Hepatocyte (in vitro differentiated cells): Measurements from ENCODE around the gene BRD3. TPM values are rescaled to one million over a fixed set of nuclear protein-coding genes. Genes with fewer than 3 reads are reported as not detected.

Source experiments
- DNase-seq: peaks from one replicate; pipeline ENCODE4 v3.0.0-alpha.2; 2016; ENCODE audit warnings: low spot score
- H2AFZ ChIP-seq: fragments of 200-600 bp; sonication (generic); 2 replicates; pipeline ENCODE4 v1.6.0; 2016; ENCODE audit warnings: antibody characterized with exemption, mild to moderate bottlenecking
- H3K27ac ChIP-seq: fragments of 200-600 bp; sonication (generic); 2 replicates; pipeline ENCODE4 v1.5.1; 2016; ENCODE audit warnings: mild to moderate bottlenecking
- H3K27me3 ChIP-seq: fragments of 200-600 bp; sonication (generic); 2 replicates; pipeline ENCODE4 v1.6.1; 2016
- H3K36me3 ChIP-seq: fragments of 200-600 bp; sonication (generic); replicated peaks from 2 replicates; pipeline ENCODE4 v1.5.1; 2016; ENCODE audit warnings: low read depth; ENCODE audit not compliant: insufficient read depth
- H3K4me1 ChIP-seq: fragments of 200-600 bp; sonication (generic); 2 replicates; pipeline ENCODE4 v1.5.1; 2016; ENCODE audit warnings: mild to moderate bottlenecking, moderate library complexity; ENCODE audit not compliant: insufficient read depth
- H3K4me2 ChIP-seq: fragments of 200-600 bp; sonication (generic); 2 replicates; pipeline ENCODE4 v1.6.0; 2016
- H3K4me3 ChIP-seq: fragments of 200-600 bp; sonication (generic); 2 replicates; pipeline ENCODE4 v1.5.1; 2016; ENCODE audit warnings: mild to moderate bottlenecking
- H3K79me2 ChIP-seq: fragments of 200-600 bp; sonication (generic); 2 replicates; pipeline ENCODE4 v1.6.0; 2017; ENCODE audit warnings: mild to moderate bottlenecking
- H3K9me2 ChIP-seq: fragments of 200-600 bp; sonication (generic); replicated peaks from 2 replicates; pipeline ENCODE4 v1.6.0; 2017; ENCODE audit warnings: mild to moderate bottlenecking; ENCODE audit not compliant: insufficient read depth
- H3K9me3 ChIP-seq: fragments of 200-600 bp; sonication (generic); 2 replicates; pipeline ENCODE4 v1.5.1; 2016; ENCODE audit warnings: low read depth, mild to moderate bottlenecking
- H4K20me1 ChIP-seq: fragments of 200-600 bp; sonication (generic); 2 replicates; pipeline ENCODE4 v1.6.0; 2016; ENCODE audit warnings: mild to moderate bottlenecking; ENCODE audit not compliant: insufficient read depth, poor library complexity, severe bottlenecking
- CTCF ChIP-seq: fragments of 200-600 bp; sonication (generic); IDR thresholded peaks from 2 replicates; pipeline ENCODE4 v1.5.1; 2016; ENCODE audit warnings: antibody characterized with exemption, mild to moderate bottlenecking; ENCODE audit not compliant: poor library complexity
- EZH2 ChIP-seq: fragments of 200-600 bp; sonication (generic); IDR thresholded peaks from 2 replicates; pipeline ENCODE4 v1.6.1; 2016; ENCODE audit warnings: antibody characterized with exemption, mild to moderate bottlenecking, borderline replicate concordance
- EZH2phosphoT487 ChIP-seq: fragments of 200-600 bp; sonication (generic); IDR thresholded peaks from one replicate; pipeline ENCODE4 v1.6.1; 2018; ENCODE audit warnings: antibody characterized with exemption, mild to moderate bottlenecking, low read depth, moderate library complexity; ENCODE audit not compliant: unreplicated experiment, severe bottlenecking
- WGBS: methylation state at CpG from one replicate; pipeline ENCODE4 v1.1.6; 2016; ENCODE audit warnings: low lambda C conversion rate; ENCODE audit errors: missing lambda C conversion rate; 5-methylcytosine and 5-hydroxymethylcytosine counted together
- polyA plus RNA-seq: library from polyadenylated mRNA; unstranded; fragments of >200 nt; fragmentation: Nextera tagmentation; extraction: Ambion mirVana; gene quantifications from 2 replicates; pipeline ENCODE4 v1.2.1, GENCODE V29; 2016
- total RNA-seq: library from RNA; depleted of rRNA; stranded (reverse); fragments of >200 nt; gene quantifications from 2 replicates; pipeline ENCODE4 v1.2.3, GENCODE V29; 2014

BRD3 gene
- total and polyA plus RNA-seq, 2 experiments from 2014 or later: 9.0 to 29.6 TPM

DNA sequence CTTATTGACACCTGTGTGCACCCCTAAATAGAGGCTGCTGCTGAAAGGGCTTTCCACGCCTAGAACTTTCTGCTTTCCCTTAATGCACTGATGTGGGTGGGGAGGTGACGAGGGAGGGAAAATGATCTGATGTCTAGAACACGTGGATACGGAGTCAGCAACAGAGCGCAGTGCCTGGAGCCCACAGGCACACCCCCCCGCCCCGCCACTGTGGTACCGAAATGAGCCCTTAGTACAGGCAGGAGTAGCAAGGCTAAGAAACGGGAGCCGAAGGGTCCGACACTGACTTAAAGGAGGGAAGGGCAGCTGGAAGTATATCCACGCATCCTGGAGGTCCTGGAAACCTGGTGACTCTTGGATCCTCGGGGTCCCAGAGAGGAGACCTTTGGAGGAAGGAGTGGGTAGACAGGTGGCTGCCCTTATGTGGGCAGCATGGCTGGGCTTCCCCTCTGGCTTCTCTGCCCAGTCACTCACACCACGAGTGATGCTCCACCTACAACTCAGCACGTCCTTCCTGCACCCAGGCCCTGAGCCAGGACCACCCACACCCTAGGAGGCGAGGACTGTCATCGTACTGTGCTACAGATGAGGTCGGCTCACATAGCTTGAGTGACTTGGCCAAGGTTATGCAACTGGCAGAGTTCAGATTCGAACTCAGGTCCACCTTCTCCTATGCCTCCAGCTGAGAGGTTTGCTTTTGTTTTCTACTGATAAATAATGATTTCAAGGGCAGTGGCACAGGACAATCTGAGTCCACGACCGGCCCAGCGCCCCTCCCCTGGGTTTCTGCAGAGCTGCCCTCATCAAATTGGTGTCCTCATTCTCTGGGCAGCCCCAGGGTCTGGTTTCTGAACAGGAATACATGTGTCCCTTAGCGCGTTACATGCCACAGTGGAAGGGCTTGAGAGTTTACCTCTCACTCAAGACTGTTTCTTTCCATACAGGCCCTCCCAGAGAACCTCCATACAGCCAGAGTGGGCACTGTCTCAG is 71.0 kb downstream of the BRD3 start:
- Histone ChIP-seq H2AFZ (no peak overlapping the region), H3K4me3 (no peak overlapping the region), H3K4me1 (peaks cover 8% of the 10 kb centered on the region), H3K27me3 (no peaks in the 10 kb centered on the region), H3K36me3 (no peaks in the 10 kb centered on the region), H3K27ac (no peak overlapping the region), H3K9me3 (no peaks in the 10 kb centered on the region), H3K79me2 (peaks cover 9% of the 10 kb centered on the region), H3K9me2 (no peaks in the 10 kb centered on the region), H4K20me1 (peaks cover 3% of the 10 kb centered on the region), H3K4me2 (no peak overlapping the region)
- 82% methylated on average over 24 of the region's 24 CpGs for WGBS
- peak; percentile 4 for DNase-seq
- TF ChIP-seq EZH2phosphoT487 (no peak), EZH2 (no peak), CTCF (no peak)

GRCh38 chr9:133995012-133995896 is 72.6 kb downstream of the BRD3 start:
- TF ChIP-seq EZH2 (no peak), EZH2phosphoT487 (no peak), CTCF (no peak)
- Histone ChIP-seq H3K27me3 (no peaks in the 10 kb centered on the region), H4K20me1 (peaks cover 9% of the 10 kb centered on the region), H3K79me2 (peaks cover 15% of the 10 kb centered on the region), H3K27ac (no peak overlapping the region), H3K9me3 (no peaks in the 10 kb centered on the region), H3K4me2 (no peak overlapping the region), H3K4me1 (peaks cover 12% of the 10 kb centered on the region), H3K36me3 (no peaks in the 10 kb centered on the region), H2AFZ (no peak overlapping the region), H3K4me3 (no peak overlapping the region), H3K9me2 (no peaks in the 10 kb centered on the region)
- 83% methylated on average over 17 of the region's 17 CpGs for WGBS
- DNase-seq: peak; percentile 32

GRCh38 chr9:133994353-133995011 is 73.3 kb downstream of the BRD3 start:
- TF ChIP-seq EZH2phosphoT487: no peak
- TF ChIP-seq CTCF: peak; percentile 96
- no peak for TF ChIP-seq EZH2
- H3K36me3 ChIP-seq: no peaks in the 10 kb centered on the region
- no peak overlapping the region for H3K27ac ChIP-seq
- no peaks in the 10 kb centered on the region for H3K9me2 ChIP-seq
- no peaks in the 10 kb centered on the region for H3K27me3 ChIP-seq
- peaks cover 17% of the 10 kb centered on the region for H4K20me1 ChIP-seq
- H3K4me1 ChIP-seq: peaks cover 16% of the 10 kb centered on the region
- DNase-seq: peak; percentile 91
- WGBS: 12% methylated on average over 11 of the region's 11 CpGs
- H3K4me2 ChIP-seq: peak overlapping the region; percentile 100
- H2AFZ ChIP-seq: no peak overlapping the region
- H3K79me2 ChIP-seq: peaks cover 23% of the 10 kb centered on the region
- H3K9me3 ChIP-seq: no peaks in the 10 kb centered on the region
- no peak overlapping the region for H3K4me3 ChIP-seq
